RPMI8226 (cell line): Measurements from ENCODE around the gene HPN.
"Not testable (repeated sequence)": the region's sequence is repeated elsewhere in the genome, so short reads cannot be mapped to it uniquely, and the experiment has no call there.

Experiments
- DNase-seq: peaks from one replicate; pipeline ENCODE4 v3.0.0-alpha.2; 2015

HPN gene

GRCh38 chr19:35041548-35042055 lies at the start of gene HPN:
HPN (plus strand) TSS chr19:35041721; CDS start chr19:35042507, 786 bp downstream.
- DNase-seq = no peak

DNA sequence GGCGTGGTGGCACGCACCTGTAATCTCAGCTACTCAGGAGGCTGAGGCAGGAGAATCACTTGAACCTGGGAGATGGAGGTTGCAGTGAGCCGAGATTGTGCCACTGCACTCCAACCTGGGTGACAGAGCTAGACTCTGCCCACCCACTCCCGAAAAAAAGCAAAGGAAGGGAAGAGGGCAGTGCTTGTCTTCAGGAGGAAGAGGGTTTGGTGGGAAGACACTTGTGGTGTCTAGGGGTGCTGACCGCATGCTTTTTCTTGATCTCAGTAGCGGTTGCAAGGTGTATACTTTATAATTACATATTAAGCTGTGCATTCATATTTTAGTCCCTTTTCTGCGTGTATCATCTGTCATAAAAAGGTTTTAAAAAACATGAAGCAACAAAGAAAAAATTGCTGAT lies 48.9 kb upstream of the HPN start:
- not testable (repeated sequence) for DNase-seq

DNA sequence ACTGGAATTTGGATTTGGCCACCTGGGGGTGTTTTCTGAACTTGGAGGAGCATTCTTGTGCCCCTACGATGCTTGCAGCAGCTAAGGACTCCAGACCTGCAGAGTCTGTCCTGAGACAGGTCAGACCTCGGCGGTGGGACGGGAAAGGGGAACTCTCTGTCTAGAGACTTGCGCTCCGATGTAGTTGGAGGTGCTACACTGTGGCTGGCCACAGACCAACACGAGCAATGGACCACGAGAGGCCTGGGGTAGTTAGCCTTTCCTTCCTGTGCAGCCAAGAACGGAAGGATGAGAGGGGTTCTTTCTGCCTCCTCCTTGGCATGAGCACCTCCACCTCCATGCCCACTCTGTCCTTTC lies 47.3 kb upstream of the HPN start:
- no peak for DNase-seq

DNA sequence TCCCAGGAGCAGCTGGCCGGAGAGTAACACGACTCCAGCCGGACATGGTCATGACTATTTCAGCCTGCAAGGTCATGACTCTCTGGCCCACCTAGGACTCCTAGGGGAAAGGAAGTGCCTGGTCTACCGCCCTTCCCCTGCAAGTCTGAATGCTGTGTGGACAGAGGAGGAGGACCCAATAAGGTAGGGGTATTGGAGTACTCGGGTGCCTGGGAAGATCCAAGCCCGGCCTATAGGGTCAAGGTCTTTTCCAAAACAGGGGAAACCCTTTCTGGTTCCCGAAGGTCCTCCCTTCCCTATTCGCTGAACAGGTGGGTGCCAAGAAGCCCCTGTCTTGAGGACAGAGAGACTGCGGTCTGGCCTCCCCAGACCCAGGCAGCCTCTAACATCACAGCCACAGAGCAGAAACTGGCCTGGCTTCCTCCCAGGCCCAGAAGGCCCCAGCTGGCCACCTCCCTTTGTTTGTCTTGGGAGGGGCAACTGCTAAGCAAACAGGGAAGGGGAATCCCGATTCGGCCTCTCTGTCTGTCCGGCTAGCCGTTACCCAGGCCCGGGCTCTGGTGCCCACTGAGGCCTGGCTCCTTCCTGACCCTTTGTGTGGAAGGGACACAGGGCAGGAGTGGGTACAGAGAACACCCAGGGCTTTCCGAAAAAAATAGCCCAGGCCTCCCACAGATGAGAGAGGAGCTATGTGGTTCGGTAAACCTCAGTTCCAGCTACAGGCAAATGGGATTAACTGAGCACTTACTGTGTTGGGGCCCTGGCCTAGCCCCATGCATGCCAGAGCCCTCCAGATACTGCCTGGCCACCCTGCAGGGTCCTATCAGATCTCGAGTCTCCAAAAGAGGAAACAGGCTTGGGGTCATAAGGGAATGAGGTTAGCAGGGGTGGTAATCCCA lies 46.6 kb upstream of the HPN start:
- DNase-seq = no peak

GRCh38 chr19:34995551-34995950 lies 46.0 kb upstream of the HPN start:
- DNase-seq = no peak

GRCh38 chr19:34997071-34997617 lies 44.4 kb upstream of the HPN start:
- no peak for DNase-seq

- DNase-seq = not testable (repeated sequence)
These were observed 43.3 kb upstream of the HPN start for GRCh38 chr19:34998224-34998623.

GRCh38 chr19:34998777-34999497 lies 42.6 kb upstream of the HPN start:
- no peak for DNase-seq

GRCh38 chr19:34999498-35000337 lies 41.8 kb upstream of the HPN start, which contains the start of gene GRAMD1A:
GRAMD1A (plus strand) TSS chr19:35000323; CDS start chr19:35000479, 156 bp downstream.
- peak; percentile 70 for DNase-seq

- no peak for DNase-seq
These were observed 41.2 kb upstream of the HPN start for GRCh38 chr19:35000338-35000646.

DNA sequence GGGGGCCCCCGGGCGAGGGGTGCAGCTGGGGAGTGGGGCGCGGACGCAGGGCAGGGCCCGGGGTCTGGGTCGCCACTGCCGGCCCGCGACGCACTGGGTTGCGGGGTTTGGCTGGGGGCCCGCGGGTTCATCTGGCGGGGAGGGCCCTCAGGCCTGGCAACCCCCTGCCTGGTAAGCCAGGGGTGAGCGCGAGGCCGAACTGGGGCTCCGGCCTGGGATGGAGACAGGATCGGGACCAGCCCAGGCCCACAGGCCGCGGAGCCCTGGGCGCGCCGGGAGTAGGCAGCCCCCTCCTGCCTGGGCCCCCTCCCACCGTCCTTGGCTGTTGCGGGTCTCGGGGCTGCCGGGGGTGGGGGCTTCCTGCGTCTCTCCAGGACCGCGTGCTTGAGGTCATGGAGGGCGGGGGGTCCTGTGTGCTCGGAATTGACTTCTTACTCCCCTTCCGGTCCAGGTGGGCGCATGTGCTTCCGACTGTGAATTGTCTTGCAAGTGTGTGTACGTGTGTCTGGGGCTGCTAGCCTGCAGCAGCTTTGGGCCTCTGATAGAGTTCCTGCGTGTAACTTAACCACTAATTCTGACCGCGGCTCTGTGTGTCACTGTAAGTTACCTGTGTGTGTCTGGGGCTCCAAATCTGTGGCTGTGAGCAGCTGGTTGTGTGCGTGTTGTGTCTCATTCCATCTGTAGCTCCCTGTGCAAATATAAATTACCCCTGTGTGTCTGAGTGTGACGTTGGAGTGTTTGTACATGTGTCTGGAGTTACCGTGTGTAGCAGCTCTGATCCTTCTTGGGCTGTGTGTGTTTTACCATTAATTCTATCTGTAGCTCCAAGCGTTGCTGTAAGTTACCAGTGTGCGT lies 40.6 kb upstream of the HPN start:
- peak; percentile 40 for DNase-seq

DNA sequence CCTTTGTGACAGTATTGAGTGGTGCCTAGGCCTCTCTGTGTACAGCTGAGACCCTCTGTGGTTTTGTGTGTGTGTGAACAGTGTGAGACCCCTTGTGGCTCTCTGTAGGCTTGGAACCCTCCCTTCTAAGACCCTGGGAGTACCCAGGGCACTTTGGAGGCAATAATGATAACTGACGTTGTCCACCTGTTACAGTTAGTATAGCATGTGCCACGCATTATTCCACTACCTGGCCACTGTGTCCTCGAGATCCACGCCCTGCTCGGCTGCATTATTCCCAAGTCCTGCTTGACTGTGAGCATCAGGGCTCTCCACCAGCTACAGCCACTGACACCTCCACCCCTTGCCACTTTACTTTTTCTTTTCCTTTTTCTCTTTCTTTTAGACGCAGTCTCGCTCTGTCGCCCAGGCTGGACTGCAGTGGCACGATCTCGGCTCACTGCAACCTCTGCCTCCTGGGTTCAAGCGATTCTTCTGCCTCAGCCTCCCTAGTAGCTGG lies 39.4 kb upstream of the HPN start:
- no peak for DNase-seq

DNA sequence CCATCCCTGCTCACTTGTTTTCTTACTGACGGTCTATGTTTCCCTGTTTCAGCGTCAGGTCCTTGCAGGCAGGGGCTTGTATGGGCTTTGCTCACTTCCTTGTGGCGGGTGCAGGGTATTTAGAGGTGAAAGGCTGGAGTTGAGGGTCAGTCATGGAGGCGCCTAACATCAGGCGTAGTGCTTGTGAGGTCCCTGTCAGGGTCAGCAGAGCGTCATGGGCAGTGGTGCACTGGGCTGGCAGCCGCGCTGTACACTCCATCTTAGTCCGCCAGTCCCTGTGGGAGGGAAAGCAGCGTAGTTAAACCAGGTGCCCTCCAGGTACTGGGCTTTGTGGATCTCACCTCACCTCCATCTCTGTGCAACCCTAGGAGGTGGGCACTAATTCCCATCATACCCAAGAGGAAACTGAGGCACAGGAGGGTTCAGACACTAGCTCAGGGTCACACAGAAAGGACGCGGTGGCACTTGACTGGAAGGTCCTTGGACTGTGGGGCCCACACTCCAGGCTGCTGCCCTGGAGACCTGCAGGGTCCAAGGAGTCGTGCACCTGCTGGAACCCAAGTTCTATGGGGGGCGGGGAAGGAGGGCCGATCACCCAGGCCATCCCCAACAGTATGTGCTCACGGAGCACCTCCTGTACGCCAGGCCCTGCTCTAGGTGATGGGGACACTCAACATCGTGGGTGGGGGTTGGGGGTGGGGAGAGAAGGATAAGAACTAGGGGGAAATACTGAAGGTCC lies 36.8 kb upstream of the HPN start:
- no peak for DNase-seq

DNA sequence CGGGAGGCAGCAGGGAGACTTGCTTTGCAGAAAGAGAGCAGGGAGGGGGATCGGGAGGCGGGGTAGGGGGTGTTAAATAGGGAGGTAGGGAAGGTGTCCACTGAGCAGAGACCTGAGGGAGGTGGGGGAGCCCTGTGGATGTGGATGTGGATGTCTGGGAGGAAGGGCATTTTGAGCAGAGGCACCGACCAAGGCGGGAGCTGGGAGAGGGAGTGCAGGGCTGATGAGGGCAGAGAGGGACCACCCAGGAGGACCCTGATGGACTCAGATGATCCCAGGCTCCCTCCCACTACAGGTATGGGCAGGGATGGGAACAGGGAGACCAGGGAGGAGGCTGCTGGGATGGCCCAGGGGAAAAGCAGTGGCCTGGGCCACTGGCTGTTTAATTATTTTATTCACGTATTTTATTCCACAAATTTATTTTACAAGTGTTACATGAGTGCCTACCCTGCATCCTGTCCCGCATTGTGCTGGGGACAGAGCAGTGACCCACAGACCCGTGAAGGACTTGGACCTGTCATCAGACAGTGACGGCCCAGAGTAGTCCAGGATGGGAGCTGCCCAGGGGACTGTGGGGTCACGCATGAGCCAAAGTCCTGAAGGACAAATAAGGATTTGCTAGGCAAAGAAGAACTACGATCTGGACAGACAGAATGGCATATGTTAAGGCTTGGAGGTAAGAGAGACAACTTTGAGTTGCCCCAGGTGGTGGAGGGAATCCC lies 36.1 kb upstream of the HPN start:
- no peak for DNase-seq

DNA sequence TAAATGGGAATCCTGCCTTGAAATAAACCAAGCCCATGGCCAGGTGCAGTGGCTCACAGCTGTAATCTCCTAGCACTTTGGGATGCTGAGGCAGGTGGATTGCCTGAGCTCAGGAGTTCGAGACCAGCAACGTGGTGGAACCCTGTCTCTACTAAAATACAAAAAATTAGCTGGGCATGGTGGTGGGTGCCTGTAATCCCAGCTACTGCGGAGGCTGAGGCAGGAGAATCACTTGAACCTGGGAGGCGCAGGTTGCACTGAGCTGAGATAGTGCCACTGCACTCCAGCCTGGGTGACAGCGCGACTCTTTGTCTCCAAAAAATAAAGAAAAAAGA lies 35.5 kb upstream of the HPN start:
- not testable (repeated sequence) for DNase-seq

GRCh38 chr19:35006342-35006998 lies 35.1 kb upstream of the HPN start:
- no peak for DNase-seq

DNA sequence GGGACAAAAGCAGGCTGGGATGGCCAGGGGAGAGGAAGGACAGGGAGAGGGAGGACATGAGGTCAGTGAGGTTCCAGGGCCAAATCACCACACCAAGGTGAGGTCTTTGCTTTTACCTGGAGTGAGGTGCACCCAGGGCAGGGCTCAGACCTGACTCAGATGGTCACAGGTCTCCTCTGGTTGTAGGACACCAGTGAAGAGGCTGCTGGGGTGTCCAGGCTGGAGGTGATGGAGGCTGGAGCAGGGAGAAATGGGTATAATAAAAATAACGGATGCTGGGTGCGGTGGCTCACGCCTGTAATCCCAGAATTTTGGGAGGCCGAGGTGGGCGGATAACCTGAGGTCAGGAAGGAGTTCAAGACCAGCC lies 34.5 kb upstream of the HPN start:
- no peak for DNase-seq

- DNase-seq = not testable (repeated sequence)
These were observed 34.1 kb upstream of the HPN start for GRCh38 chr19:35007427-35007826.

GRCh38 chr19:35008891-35009341 lies 32.6 kb upstream of the HPN start:
- DNase-seq = no peak
